GM21786 (cell line): ENCODE data around the gene ATG7.
"Not testable (repeated sequence)": the region's sequence is repeated elsewhere in the genome, so short reads cannot be mapped to it uniquely, and the experiment has no call there.

Experiments
- ATAC-seq: cut with Tn5 transposase; IDR thresholded peaks from one replicate; pipeline ENCODE4 v1.9.1; 2021; ENCODE audit not compliant: unreplicated experiment

The ATG7 gene

DNA sequence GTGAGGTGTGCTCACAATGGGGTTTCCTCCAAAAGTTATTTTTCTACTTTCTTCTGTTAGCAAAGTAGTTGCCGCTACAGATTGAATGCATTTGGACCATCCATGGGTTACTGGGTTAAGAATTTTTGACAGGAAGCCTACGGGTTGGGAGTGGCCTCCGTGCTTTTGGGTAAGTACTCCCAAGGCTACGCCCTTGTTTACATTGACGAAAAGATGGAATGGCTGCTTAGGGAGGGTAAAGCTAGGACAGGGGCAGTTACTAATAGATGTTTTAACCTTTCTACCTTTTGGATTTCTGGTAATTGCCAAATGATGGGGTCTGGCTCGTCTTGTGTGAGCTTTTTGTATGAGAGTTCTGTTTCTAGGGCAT lies 20.4 kb upstream of the ATG7 start:
- no peak for ATAC-seq

DNA sequence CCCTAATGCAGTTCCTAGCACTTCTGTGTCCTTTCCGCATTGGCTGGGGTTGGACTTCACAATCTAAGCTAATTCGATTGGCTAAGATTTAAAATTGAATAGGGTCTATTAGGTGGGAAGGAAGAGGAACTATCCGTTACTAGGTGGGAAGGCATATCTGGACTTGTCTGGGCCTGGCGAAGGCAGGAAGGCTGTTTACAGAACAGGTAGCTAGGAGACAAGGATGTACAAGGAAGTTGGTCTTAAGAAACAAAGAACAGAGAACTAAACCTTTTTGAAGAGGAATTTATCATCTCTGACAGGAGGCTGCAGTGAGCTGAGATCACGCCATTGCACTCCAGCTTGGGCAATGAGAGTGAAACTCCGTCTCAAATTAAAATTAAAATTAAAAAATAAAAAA lies 17.3 kb upstream of the ATG7 start:
- ATAC-seq = no peak

DNA sequence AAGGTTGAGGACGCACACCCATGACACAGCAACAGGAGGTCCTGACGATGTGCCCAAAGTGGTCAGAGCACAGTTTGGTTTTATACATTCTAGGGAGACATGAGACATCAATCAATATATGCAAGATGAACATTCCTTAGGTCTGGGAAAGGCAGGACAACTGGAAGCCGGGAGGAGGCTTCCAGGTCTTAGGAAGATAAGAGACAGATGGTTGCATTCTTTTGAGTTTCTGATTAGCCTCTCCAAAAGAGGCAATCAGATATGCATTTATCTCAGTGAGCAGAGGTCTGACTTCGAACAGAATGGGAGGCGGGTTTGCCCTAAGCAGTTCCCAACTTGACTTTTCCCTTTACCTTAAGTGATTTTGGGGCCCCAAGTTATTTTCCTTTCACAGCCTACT lies 16.7 kb upstream of the ATG7 start:
- not testable (repeated sequence) for ATAC-seq

DNA sequence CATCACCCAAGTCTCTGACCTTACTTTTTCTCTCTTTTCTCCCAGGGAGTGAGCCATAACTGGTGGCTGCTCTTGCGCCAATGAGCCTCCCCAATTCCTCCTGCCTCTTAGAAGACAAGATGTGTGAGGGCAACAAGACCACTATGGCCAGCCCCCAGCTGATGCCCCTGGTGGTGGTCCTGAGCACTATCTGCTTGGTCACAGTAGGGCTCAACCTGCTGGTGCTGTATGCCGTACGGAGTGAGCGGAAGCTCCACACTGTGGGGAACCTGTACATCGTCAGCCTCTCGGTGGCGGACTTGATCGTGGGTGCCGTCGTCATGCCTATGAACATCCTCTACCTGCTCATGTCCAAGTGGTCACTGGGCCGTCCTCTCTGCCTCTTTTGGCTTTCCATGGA lies 13.2 kb upstream of the ATG7 start:
- no peak for ATAC-seq

DNA sequence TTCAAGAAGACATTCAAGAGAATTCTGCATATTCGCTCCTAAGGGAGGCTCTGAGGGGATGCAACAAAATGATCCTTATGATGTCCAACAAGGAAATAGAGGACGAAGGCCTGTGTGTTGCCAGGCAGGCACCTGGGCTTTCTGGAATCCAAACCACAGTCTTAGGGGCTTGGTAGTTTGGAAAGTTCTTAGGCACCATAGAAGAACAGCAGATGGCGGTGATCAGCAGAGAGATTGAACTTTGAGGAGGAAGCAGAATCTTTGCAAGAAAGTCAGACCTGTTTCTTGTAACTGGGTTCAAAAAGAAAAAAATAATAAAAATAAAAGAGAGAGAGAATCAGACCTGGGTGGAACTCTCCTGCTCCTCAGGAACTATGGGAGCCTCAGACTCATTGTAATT lies 11.7 kb upstream of the ATG7 start:
- ATAC-seq = no peak

DNA sequence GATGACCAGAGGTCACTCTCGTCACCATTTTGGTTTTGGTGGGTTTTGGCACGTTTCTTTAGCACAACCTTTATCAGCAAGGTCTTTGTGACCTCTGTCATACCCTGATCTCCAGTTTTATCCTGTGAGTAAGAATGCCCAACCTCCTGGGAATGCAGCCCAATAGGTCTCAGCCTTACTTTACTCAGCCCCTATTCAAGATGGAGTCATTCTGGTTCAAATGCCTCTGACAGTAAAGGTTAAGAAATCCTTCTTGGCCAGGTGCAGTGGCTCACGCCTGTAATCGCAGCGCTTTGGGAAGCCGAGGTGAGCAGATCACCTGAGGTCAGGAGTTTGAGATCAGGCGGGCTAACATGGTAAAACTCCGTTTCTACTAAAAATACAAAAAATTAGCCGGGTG lies 3.2 kb upstream of the ATG7 start:
- ATAC-seq = no peak

DNA sequence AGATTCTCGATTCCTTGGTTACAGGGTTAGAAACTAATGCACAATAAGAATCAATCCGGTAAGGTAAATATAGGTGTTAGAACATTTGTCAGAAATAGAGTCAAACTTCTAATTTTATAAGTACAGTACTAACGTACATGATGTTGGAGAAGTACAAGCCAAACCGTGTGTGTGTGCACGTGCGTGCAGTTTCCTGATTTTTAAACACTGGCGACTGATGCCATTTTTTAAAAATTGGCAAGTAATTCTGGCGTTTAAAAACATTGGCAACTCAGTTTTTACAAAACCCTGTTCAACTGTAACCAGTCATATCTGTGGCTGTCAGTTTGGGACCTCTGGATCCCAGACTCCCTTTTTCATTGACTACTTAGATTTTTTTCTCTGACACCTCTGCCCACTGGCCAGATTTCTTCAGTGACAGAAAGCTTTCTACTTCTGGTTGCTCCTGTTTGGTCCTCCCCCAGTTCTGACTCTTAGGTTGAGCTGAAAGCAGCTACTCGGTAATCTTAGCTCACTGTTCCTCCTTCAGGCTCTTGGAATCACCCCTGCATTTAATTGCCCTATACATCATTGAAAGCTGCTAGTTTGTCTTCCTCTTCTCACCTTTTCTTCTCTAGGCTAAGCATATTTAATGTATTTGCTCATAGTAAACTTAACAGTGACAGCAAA lies 843 bp downstream of the ATG7 start:
- ATAC-seq = no peak

DNA sequence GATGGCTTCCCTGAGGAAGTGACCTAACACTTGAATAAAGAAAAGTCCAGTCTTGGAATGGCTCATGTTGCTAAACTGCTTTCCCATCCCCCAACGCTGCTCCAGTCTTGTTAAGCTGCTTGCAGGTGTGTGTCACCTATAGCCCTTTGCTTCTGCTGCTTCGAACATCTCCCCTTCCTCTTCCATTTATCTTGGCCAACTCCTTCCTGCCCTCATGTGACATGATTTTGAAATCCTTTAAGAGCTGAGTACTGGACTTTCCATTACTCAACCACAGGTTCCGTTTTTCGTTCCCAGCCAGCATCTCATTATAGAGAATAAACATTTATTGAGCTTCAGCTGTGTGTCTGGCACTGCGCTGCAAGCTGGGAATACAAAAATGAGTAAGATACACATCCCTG lies 1.7 kb downstream of the ATG7 start:
- ATAC-seq = no peak

DNA sequence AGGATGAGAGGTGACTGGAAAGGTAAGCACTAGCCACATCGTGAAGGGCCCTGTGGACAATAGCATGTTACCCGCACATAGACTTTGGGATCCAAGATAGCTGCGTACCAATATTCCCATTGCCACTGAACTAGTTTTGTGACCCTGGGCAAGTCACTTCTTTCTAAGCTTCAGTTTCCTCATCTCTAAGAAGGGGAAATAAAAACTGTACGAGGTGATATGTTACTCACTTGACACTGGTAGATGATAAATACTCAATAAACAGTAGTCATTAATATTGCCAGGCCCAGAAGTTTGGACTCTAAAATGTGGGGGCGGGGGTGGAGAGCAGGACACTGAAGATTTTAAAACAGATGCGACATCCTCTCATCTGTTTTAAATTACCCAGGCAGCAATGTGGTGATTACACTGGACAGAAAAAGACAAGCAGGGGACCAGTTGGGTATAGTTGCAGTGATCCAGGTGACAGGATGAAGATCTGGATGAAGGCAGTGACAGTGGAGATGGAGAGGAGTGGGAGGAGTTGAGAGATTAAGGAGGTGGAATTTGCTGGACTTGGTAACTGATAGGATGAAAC lies 2.5 kb downstream of the ATG7 start:
- no peak for ATAC-seq

DNA sequence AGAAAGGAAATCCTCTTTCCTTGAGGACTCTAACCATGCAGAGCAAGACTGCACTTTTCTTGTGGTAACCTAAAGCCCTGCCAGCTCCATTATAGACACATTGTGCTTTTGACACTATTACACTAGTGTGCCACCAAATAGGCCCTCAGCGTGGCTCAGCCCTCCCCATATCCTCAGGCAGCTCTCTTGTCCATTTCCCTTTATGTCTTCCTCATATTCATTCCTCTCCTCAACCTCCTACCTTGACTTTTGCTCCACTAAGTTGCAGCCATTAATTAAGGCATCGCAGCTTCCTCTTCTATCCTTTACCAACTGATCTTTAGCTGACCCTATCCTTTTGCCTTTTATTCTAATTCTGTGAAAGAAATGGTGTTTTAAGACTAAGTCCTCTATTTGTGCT lies 3.7 kb downstream of the ATG7 start:
- ATAC-seq = no peak

DNA sequence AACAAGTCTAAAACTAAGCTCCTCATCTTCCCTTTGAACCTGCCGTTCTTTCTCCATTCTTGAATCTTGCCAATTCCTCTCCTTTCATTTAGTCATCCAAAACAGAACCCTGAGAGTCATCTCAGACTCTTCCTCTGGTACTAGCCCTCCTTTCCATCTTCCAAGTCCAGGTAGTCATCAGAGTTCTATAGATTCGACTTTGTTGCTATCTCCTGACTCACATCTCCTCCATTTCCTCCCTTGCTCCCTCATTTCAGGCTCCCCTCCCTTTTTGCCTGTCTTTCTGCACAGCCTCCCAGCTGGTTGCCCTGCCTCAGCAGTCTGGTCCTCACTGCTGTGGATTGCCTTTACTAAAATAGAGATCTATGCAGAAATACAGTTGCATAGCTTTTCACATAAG lies 4.7 kb downstream of the ATG7 start:
- ATAC-seq = no peak

DNA sequence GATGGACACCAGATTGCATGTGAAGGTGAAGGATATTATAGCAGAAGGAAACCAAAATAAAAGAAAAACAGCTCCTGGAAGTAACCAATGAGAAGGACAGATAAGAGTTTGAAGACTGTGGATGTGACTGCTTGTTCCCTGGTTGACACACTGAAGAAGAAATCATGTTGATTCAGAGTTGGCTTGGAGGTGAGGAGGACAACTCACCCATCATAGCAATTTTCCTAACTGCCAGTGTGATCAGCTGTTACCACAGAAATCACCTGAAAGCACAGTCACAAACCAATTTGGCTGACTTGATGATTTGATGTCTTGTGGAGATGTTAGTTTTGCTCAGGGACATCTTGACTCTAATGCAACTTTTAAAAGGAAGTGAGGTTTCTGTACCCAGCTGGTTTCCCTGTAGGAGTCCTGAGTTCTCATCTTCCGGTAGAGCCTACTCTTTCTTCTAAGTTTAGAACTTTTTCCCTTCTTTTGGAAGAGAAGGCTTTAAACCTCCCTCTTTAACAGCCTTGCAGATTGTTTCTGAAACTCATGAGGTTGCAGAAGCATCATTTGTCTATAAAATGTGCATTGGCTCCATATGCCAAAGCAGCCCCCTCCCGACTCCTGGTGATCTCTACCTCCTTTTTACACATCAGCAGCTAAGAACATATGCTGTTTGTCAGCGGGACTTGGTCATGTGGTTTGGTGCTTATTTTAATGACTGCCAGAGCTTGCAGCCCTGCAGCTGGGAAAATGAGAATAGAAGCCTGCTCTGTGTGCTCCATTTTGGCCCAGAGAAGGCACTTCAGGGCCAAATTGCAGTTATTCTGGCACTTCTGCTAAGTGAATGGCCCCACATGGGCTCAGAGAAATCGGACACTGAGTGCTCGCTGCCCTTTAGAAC lies 10.3 kb downstream of the ATG7 start:
- no peak for ATAC-seq

DNA sequence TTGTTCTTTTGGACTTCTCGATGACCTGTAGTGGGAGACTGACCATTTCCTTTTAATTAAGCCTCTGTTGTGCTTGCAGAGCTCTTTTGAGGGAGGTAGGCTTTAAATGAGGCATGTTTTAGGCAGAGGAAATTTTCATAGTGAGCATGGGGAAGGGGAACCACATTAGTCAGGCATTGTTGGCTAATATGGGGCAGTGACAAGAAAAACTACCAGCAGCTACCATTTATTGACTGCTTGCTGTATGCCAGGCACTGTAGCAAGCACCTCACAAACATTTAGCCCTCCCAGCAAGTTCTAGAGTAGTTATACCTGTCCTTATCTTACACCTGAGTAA lies 10.9 kb downstream of the ATG7 start:
- no peak for ATAC-seq

DNA sequence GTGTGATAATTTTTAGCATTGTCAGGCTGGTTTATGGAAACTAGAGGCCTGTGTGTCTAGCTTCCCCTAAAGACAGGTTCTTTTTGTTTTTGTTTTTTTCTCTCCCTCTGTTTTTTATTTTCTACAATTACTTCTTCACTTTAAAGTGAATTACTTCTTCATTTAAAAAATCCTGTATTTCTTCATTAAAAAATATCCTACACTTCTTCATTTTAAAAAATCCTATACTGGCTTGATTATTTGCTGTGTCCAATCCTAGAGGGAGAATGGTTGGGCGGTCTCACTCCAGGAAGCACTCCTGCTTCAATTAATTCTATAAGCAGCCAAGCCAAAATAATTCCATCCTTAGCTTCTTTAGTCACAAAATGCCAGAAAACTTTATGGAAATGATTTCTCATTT lies 11.8 kb downstream of the ATG7 start:
- ATAC-seq = no peak

DNA sequence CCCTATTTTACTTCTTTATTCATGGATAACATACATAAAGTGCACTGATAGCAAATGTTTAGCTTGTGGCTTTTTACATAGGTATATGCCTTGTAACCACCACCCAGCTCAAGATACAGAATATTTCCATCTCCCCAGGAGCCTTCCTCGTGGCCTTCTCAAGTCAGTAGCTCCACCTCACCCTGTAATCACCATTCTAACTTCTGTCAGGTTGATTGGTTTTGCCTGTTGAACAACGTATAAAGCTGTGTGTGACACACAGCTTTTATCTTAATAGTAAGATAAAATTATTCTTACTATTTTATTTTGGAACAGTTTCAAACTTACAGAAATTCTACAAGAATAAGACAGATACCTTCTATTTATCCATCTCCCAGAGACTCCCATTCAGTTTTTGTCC lies 13.3 kb downstream of the ATG7 start:
- no peak for ATAC-seq

DNA sequence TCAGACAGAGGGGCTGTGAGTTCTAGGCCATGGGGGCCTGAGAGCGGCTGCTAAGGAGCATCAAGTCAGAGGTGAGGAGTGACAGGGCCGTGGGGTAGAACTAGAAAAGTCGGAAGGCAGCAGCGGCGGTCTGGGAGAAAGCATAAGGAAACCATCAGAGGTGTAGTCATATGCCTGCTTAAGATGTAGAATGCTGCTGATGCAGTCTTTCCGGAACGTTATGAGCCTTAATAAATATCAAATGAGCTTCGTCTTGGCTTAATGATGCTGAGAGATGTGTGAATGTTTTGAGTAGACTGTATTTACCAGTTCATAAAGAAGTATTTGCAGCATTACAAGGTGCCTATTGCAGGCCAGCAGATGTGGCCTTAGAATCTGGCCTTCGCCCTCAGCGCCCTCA lies 15.2 kb downstream of the ATG7 start:
- ATAC-seq = no peak

DNA sequence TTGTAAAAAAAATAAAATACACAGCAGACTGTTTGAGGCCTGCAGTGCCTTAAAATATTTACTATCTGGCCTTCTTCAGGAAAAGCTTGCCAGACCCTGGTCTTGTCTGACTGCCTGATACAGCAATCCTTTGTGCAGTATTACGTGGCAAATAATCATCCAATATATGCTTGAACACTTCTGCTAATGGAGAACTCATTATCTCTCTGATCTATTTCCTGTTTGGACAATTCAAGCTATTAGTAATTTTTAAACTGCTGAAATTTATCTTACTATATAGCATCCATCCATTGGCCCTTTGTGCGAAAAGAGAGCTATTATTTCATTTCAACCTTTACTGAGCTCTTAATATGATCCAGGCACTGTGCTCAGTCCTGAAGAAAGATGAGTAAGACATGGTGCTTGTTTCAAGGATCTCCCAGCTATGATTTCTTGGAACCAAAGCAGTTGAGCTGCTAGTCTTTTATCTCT lies 15.9 kb downstream of the ATG7 start:
- ATAC-seq = no peak

DNA sequence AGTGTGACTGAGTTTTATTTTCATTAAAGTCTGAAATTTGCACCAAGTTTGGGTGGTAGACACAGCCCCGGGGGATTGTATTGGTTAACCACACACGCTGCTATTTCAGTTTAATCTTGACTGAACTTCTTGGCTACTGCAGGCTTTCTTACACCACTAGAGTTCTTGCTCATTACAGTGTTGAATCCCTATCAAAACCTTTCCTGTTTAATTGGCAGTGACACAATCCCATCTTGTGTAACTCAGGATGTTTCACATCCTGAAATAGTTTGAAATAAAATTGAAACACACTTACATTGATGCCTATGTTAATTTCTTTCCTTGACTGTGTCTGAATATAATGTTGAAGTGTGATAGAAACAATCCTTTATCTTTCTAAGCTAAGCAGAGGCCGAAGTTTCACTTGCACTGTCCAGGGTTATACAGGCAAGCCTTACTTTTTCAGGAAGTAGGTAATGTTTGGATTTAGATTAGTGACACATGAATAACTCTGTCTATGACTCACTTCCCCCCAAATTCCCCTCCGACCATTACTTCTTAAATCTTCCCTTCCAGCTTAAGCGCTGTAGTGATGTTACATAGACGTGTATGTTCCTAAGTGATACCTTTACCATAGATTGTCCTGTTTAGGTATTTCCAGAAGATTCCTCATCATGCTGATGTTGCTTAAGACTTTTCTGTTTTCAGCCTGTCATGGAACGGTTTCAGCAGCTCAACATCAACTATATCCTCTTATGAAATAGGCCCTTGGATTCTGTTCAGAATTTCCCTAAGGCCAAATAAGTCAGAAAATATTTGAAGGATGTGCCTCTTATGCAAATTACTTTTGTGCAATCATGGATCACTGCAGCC lies 16.8 kb downstream of the ATG7 start:
- ATAC-seq = peak; percentile 59

DNA sequence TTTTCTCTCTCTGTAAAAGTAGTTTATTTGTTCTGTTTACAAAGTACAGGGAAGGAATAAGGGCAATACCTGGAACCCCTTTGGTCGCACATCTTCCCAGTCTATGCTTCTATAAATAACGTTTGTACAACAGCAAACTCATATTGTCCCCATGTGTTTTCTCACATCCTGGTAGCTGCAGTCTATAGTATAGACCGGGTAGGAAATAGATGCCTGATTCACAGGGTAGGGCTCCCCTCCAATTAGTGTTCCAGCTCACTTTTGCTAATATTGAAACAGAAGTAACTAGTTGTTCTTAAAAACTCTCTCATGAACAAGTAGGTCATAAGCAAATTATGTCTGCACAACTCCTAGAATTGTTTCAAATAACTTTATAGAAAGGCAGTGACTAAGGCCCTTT lies 17.7 kb downstream of the ATG7 start:
- no peak for ATAC-seq

DNA sequence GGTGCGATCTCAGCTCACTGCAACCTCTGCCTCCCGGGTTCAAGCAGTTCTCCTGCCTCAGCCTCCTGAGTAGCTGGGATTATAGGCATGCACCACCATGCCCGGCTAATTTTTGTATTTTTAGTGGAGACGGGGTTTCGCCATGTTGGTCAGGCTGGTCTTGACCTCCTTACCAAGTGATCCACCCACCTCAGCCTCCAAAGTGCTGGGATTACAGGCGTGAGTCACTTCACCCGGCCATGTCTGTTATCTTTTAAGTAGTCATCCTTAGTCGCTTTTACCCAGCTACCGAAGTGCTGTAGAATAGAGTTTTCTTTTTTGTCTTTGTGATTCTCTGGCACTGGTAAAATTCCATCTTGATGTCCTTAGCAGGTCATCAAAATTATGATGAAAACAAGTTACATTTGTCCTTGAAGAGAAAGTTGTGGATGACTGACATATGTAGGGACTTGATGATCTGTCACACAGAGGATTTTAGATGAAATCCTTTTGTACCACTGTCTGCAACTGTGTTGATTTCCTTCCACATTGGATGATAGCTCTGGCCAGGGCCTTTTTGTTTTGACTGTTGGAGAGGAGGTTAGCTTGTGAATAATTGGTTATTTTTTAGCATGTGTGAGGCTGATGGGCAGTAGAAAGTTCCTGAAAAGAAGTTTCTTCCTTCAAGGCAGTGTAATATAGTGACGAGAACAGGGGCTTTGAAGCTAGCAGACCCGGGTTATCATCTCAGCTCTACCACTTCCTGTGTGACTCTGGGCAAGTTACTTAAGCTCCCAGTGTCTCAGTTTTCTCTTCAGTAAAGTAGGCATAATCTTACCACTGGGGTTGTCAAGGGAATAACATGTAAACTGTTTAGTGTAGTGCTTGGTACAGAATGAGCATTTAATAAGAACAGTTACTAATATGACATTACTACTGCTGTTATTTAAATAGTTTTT lies 18.8 kb downstream of the ATG7 start:
- no peak for ATAC-seq
